ENCODE results near the gene MCTP2.

MCTP2 gene

GRCh38 chr15:94442480-94442879 is 211.1 kb downstream of the MCTP2 start:
- Histone ChIP-seq H3K4me3 (replicated peaks; ENCODE audit: insufficient read depth, low read length) (no peak overlapping the region), H3K27ac (replicated peaks) (no peak overlapping the region), H3K27me3 (ENCODE audit: insufficient read depth, poor library complexity, severe bottlenecking) (no peaks in the 10 kb centered on the region)
- no peak for DNase-seq (ENCODE audit: low read depth in 1 of 2, low spot score in 1 of 2)
- no peak for TF ChIP-seq SPI1 (IDR thresholded peaks at IDR 0.05; ENCODE audit: borderline replicate concordance, low read depth)
- no peak for TF ChIP-seq REST (IDR thresholded peaks at IDR 0.05; ENCODE audit: insufficient replicate concordance, low read depth)
- TF ChIP-seq GABPA (IDR thresholded peaks at IDR 0.05; ENCODE audit: low read depth) = no peak
- no peak for TF ChIP-seq CTCF (IDR thresholded peaks at IDR 0.05; ENCODE audit: insufficient read depth, low read length)
- no peak for TF ChIP-seq POLR2AphosphoS5 (IDR thresholded peaks at IDR 0.05; ENCODE audit: low read depth)

GRCh38 chr15:94443186-94443585 is 211.8 kb downstream of the MCTP2 start:
- TF ChIP-seq REST (IDR thresholded peaks at IDR 0.05; ENCODE audit: insufficient replicate concordance, low read depth) (no peak), CTCF (IDR thresholded peaks at IDR 0.05; ENCODE audit: insufficient read depth, low read length) (no peak), GABPA (IDR thresholded peaks at IDR 0.05; ENCODE audit: low read depth) (no peak), POLR2AphosphoS5 (IDR thresholded peaks at IDR 0.05; ENCODE audit: low read depth) (no peak), SPI1 (IDR thresholded peaks at IDR 0.05; ENCODE audit: borderline replicate concordance, low read depth) (no peak)
- no peaks in the 10 kb centered on the region for H3K27me3 ChIP-seq (ENCODE audit: insufficient read depth, poor library complexity, severe bottlenecking)
- DNase-seq (ENCODE audit: low read depth in 1 of 2, low spot score in 1 of 2) = no peak
- no peak overlapping the region for H3K4me3 ChIP-seq (replicated peaks; ENCODE audit: insufficient read depth, low read length)
- H3K27ac ChIP-seq (replicated peaks) = no peak overlapping the region

- Histone ChIP-seq H3K4me3 (replicated peaks; ENCODE audit: insufficient read depth, low read length) (no peak overlapping the region), H3K27me3 (ENCODE audit: insufficient read depth, poor library complexity, severe bottlenecking) (no peaks in the 10 kb centered on the region), H3K27ac (replicated peaks) (no peak overlapping the region)
- no peak for DNase-seq (ENCODE audit: low read depth in 1 of 2, low spot score in 1 of 2)
- TF ChIP-seq SPI1 (IDR thresholded peaks at IDR 0.05; ENCODE audit: borderline replicate concordance, low read depth) = no peak
- TF ChIP-seq CTCF (IDR thresholded peaks at IDR 0.05; ENCODE audit: insufficient read depth, low read length) = no peak
- TF ChIP-seq REST (IDR thresholded peaks at IDR 0.05; ENCODE audit: insufficient replicate concordance, low read depth) = no peak
- no peak for TF ChIP-seq GABPA (IDR thresholded peaks at IDR 0.05; ENCODE audit: low read depth)
- no peak for TF ChIP-seq POLR2AphosphoS5 (IDR thresholded peaks at IDR 0.05; ENCODE audit: low read depth)
Measured at GRCh38 chr15:94445566-94446160, 214.3 kb downstream of the MCTP2 start.
